CD14-positive monocyte (primary cell): ENCODE measurements around the gene NPAS3. TPM values are rescaled to one million over a fixed set of nuclear protein-coding genes. Genes with fewer than 3 reads are reported as not detected.

Experiments used
- DNase-seq, 3 donors: peaks; one replicate each; pipeline ENCODE4 v3.0.0-alpha.2; 2011 to 2022
- H2AFZ ChIP-seq: 2 replicates; pipeline ENCODE4 v1.6.0; 2012; ENCODE audit warnings: mild to moderate bottlenecking, low read depth, low read length, inconsistent platforms; ENCODE audit not compliant: insufficient read depth, poor library complexity, severe bottlenecking
- H3K27ac ChIP-seq, 2 donors: 1 replicate in 1 of 2; 2 replicates in 1 of 2; pipeline ENCODE4 v1.5.1; 2012 to 2013; ENCODE audit warnings: low read length in 2 of 2, control low read depth in 1 of 2, inconsistent platforms in 1 of 2, low read depth in 1 of 2, mild to moderate bottlenecking in 1 of 2
- H3K27me3 ChIP-seq, 2 donors: one replicate each; pipeline versions ENCODE4 v1.6.0 to v1.6.1; 2011 to 2013; ENCODE audit warnings: low read length in 2 of 2; ENCODE audit not compliant: control insufficient read depth in 2 of 2, insufficient read depth in 2 of 2
- H3K36me3 ChIP-seq, 2 donors: replicated peaks in 1 of 2; 1 replicate in 1 of 2; 2 replicates in 1 of 2; pipeline versions ENCODE4 v1.5.1 to v1.6.1; 2012 to 2013; ENCODE audit warnings: low read length in 2 of 2, control low read depth in 1 of 2, inconsistent platforms in 1 of 2, mild to moderate bottlenecking in 1 of 2; ENCODE audit not compliant: insufficient read depth in 2 of 2, control insufficient read depth in 1 of 2
- H3K4me1 ChIP-seq, 2 donors: 1 replicate in 1 of 2; 2 replicates in 1 of 2; pipeline versions ENCODE4 v1.5.1 to v1.6.1; 2012 to 2013; ENCODE audit warnings: low read length in 2 of 2, control low read depth in 1 of 2, inconsistent platforms in 1 of 2, mild to moderate bottlenecking in 1 of 2, moderate library complexity in 1 of 2; ENCODE audit not compliant: insufficient read depth in 2 of 2, control insufficient read depth in 1 of 2
- H3K4me2 ChIP-seq: replicated peaks from 2 replicates; pipeline ENCODE3; 2012; ENCODE audit warnings: low read length, moderate library complexity, mild to moderate bottlenecking; ENCODE audit not compliant: poor library complexity, severe bottlenecking; ENCODE audit errors: extremely low read depth
- H3K4me3 ChIP-seq, 3 experiments: fragments of 200-600 bp in 1 of 3; sonication (generic) in 1 of 3; replicated peaks in 1 of 3; 1 replicate in 2 of 3; 2 replicates in 1 of 3; pipeline ENCODE4 v1.5.1; 2011 to 2013; ENCODE audit warnings: low read length in 3 of 3, mild to moderate bottlenecking in 3 of 3, control low read depth in 2 of 3, low read depth in 2 of 3, inconsistent platforms in 1 of 3, moderate library complexity in 1 of 3
- H3K79me2 ChIP-seq: 2 replicates; pipeline ENCODE4 v1.6.0; 2012; ENCODE audit warnings: mild to moderate bottlenecking, control low read depth, inconsistent platforms, low read length, moderate library complexity; ENCODE audit not compliant: insufficient read depth
- H3K9ac ChIP-seq: 2 replicates; pipeline ENCODE4 v1.6.0; 2017; ENCODE audit warnings: low read length, mild to moderate bottlenecking; ENCODE audit not compliant: insufficient read depth, poor library complexity, severe bottlenecking
- H3K9me3 ChIP-seq, 2 donors: replicated peaks in 1 of 2; 1 replicate in 1 of 2; 2 replicates in 1 of 2; pipeline versions ENCODE4 v1.5.1 to v1.6.1; 2012 to 2013; ENCODE audit warnings: low read length in 2 of 2, control low read depth in 1 of 2; ENCODE audit not compliant: control insufficient read depth in 1 of 2, insufficient read depth in 1 of 2
- H4K20me1 ChIP-seq: 2 replicates; pipeline ENCODE4 v1.6.0; 2012; ENCODE audit warnings: mild to moderate bottlenecking, low read length, control low read depth, moderate library complexity; ENCODE audit not compliant: insufficient read depth
- H3K27ac Mint-ChIP-seq, 7 donors: one replicate each; pipeline ENCODE4 v1.8.0; 2020; ENCODE audit warnings: mild to moderate bottlenecking in 7 of 7, mixed read lengths in 7 of 7, moderate library complexity in 6 of 7, inconsistent platforms in 2 of 7
- H3K27me3 Mint-ChIP-seq, 3 donors: one replicate each; pipeline ENCODE4 v1.8.0; 2021 to 2022; ENCODE audit warnings: low read depth in 3 of 3, mild to moderate bottlenecking in 3 of 3, mixed read lengths in 3 of 3, moderate library complexity in 3 of 3, inconsistent platforms in 1 of 3
- H3K36me3 Mint-ChIP-seq, 2 donors: one replicate each; pipeline ENCODE4 v1.8.0; 2020; ENCODE audit warnings: mixed read lengths in 2 of 2, inconsistent platforms in 1 of 2, mild to moderate bottlenecking in 1 of 2
- H3K4me1 Mint-ChIP-seq: one replicate; pipeline ENCODE4 v1.8.0; 2020; ENCODE audit warnings: mild to moderate bottlenecking, mixed read lengths
- H3K4me3 Mint-ChIP-seq, 2 donors: one replicate each; pipeline ENCODE4 v1.8.0; 2020; ENCODE audit warnings: mild to moderate bottlenecking in 2 of 2, mixed read lengths in 2 of 2, moderate library complexity in 1 of 2
- H3K9me3 Mint-ChIP-seq, 7 donors: one replicate each; pipeline ENCODE4 v1.8.0; 2020 to 2022; ENCODE audit warnings: mixed read lengths in 7 of 7, mild to moderate bottlenecking in 6 of 7, moderate library complexity in 6 of 7, inconsistent platforms in 2 of 7
- WGBS: methylation state at CpG from one replicate; pipeline ENCODE4 v1.1.5; 2013; ENCODE audit warnings: missing lambda C conversion rate; ENCODE audit not compliant: insufficient coverage; 5-methylcytosine and 5-hydroxymethylcytosine counted together
- intact Hi-C, 2 donors: fragments of 100-400 bp; cut with micrococcal nuclease; formaldehyde crosslinking; loops; one replicate each; pipeline versions ENCODE4 v1.15.0 to v1.15.1; 2023
- polyA plus RNA-seq, 3 donors: library from polyadenylated mRNA; depleted of rRNA in 1 of 3; unstranded in 2 of 3; stranded (reverse) in 1 of 3; fragments of 300-500 nt in 2 of 3; fragments of >200 nt in 1 of 3; fragmentation: Illumina TruSeq in 2 of 3; gene quantifications; 1 replicate in 2 of 3; 2 replicates in 1 of 3; pipeline ENCODE4 v1.2.3, GENCODE V29; 2012 to 2021
- TF ChIP-seq, protein P1 (sequence below): fragments of 200-600 bp; IDR thresholded peaks from one replicate; pipeline ENCODE4 v1.8.0; 2022; ENCODE audit warnings: antibody characterized with exemption, mild to moderate bottlenecking

NPAS3 gene
- polyA plus RNA-seq, 3 donors: not detected

DNA sequence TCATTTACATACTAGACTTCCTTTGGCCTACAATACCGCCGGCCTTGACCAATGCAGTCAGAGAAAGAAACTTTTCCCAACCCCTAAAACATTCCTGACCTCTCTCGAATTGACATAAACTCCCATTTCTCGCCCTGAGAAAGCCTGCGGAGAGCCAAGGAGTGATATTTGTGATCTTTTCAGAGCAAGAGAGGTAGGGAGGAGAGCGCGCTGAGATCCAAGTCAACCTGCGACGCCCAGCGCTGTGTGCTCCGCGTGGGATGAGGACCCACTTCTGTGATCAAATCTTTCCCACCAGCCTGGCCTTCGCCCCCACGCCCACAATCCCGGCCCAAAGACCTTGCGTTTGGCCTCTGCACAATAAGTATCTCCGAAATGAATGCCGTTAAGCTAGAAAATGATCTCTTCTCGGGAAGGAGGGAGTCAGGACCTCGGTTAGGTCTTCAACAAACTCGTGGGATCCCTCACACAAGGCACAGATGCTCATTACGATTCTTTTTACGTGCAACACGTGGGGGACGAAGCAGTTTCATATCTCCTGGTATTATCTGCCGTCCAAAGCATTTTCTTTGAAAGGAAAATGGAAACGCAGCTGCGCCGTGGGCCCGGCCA, 6.3 kb upstream of the NPAS3 start:
- TF ChIP-seq, protein P1, sequence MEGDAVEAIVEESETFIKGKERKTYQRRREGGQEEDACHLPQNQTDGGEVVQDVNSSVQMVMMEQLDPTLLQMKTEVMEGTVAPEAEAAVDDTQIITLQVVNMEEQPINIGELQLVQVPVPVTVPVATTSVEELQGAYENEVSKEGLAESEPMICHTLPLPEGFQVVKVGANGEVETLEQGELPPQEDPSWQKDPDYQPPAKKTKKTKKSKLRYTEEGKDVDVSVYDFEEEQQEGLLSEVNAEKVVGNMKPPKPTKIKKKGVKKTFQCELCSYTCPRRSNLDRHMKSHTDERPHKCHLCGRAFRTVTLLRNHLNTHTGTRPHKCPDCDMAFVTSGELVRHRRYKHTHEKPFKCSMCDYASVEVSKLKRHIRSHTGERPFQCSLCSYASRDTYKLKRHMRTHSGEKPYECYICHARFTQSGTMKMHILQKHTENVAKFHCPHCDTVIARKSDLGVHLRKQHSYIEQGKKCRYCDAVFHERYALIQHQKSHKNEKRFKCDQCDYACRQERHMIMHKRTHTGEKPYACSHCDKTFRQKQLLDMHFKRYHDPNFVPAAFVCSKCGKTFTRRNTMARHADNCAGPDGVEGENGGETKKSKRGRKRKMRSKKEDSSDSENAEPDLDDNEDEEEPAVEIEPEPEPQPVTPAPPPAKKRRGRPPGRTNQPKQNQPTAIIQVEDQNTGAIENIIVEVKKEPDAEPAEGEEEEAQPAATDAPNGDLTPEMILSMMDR: no peak
- Histone ChIP-seq H4K20me1 (no peaks in the 10 kb centered on the region), H3K4me2 (no peak overlapping the region), H3K9me3 (peaks cover 0 to 18% of the 10 kb centered on the region in 2 donors), H3K79me2 (no peaks in the 10 kb centered on the region), H3K4me1 (no peaks in the 10 kb centered on the region), H2AFZ (no peak overlapping the region), H3K36me3 (no peaks in the 10 kb centered on the region), H3K9ac (no peak overlapping the region), H3K4me3 (no peak overlapping the region), H3K27ac (no peak overlapping the region), H3K27me3 (peaks cover 53 to 69% of the 10 kb centered on the region in 2 donors)
- intact Hi-C loops: no loop called here
- no peak for DNase-seq
- Mint-ChIP-seq H3K9me3 (peaks cover 0 to 16% (median 5%) of the 10 kb centered on the region in 7 donors), H3K36me3 (peaks cover 0 to 3% of the 10 kb centered on the region in 2 donors), H3K4me1 (peaks cover 7% of the 10 kb centered on the region), H3K27ac (no peak overlapping the region), H3K27me3 (peaks cover 56 to 68% (median 65%) of the 10 kb centered on the region in 3 donors), H3K4me3 (peak overlapping the region in 1 of 2 donors; percentile 72)
- WGBS: 31% methylated on average over 26 of the region's 30 CpGs

DNA sequence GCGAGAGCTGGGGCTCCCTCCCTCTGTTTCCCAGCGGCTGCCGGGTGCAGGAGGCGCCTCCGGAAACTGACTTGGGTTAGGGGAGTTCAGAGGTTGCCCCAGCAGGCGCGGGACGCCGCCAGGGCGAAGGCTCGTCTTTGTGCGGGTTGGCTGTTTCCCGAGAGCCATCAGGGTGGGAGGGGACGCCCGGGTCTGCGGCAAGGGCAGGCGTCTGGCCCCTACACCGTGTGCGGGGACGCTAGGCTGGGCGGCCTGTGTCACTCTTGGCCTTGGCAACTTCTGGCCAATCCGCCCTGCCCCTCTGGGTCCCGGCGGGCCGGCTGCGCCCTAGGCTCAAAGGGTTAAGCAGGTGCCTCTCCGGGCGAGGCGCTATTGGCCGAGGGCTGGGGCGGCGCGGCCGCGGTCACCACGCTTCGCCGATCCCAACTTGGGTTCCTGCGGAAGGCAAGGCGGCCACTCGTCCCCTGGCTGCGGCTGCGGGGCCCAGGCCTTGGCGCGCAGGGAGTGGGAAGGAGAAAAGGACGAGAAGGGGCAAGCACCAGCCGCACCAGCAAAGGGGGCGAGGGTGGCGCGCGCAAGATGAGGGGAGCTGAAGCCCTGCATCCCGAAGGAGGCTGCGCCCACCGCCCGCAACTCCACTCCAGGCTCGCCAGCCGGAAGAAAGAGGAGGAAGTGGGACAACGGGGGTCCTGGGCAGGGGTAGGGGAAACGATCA, 5.6 kb upstream of the NPAS3 start:
- H3K4me2 ChIP-seq: no peak overlapping the region
- H3K36me3 Mint-ChIP-seq: peaks cover 0 to 3% of the 10 kb centered on the region in 2 donors
- no peak overlapping the region for H2AFZ ChIP-seq
- H3K27me3 Mint-ChIP-seq: peaks cover 63 to 75% (median 72%) of the 10 kb centered on the region in 3 donors
- TF ChIP-seq, protein P1: no peak
- no peaks in the 10 kb centered on the region for H4K20me1 ChIP-seq
- DNase-seq: no peak
- intact Hi-C loops: no loop called here
- peaks cover 60 to 75% of the 10 kb centered on the region in 2 donors for H3K27me3 ChIP-seq
- H3K27ac ChIP-seq: no peak overlapping the region
- no peaks in the 10 kb centered on the region for H3K36me3 ChIP-seq
- H3K79me2 ChIP-seq: no peaks in the 10 kb centered on the region
- H3K4me3 Mint-ChIP-seq: peak overlapping the region in 1 of 2 donors; percentile 81
- WGBS: 1% methylated on average over 47 of the region's 59 CpGs
- H3K4me1 Mint-ChIP-seq: peaks cover 9% of the 10 kb centered on the region
- peaks cover 0 to 3% of the 10 kb centered on the region in 2 donors for H3K4me1 ChIP-seq
- no peak overlapping the region for H3K9ac ChIP-seq
- H3K9me3 Mint-ChIP-seq: peaks cover 0 to 19% (median 7%) of the 10 kb centered on the region in 7 donors
- H3K9me3 ChIP-seq: peaks cover 0 to 25% of the 10 kb centered on the region in 2 donors
- peak overlapping the region in 1 of 7 donors; percentile 14 for H3K27ac Mint-ChIP-seq
- H3K4me3 ChIP-seq: no peak overlapping the region
